Measurements from ENCODE around the gene C6orf62.

GRCh38 chr6:24759718-24760117 lies 40.8 kb upstream of the C6orf62 start:
- TF ChIP-seq EZH2 (IDR thresholded peaks at IDR 0.05), result no peak
- no peak for TF ChIP-seq POLR2AphosphoS5 (IDR thresholded peaks at IDR 0.05; ENCODE audit: borderline replicate concordance, low read depth, low read length)
- TF ChIP-seq FOXP2 (optimal IDR thresholded peaks at IDR 0.05; ENCODE audit: control extremely low read depth, extremely low read length, insufficient read depth), result no peak
